HL-60 (cell line): ENCODE results near the gene DMBX1.

ENCODE experiments used
- DNase-seq, 2 experiments: peaks; one replicate each; pipeline ENCODE4 v3.0.0-alpha.2; 2010 to 2020; ENCODE audit warnings: low read depth in 1 of 2, low spot score in 1 of 2
- H3K27ac ChIP-seq: fragments of 250-450 bp; sonication (Bioruptor Pico); replicated peaks from 2 replicates; pipeline ENCODE4 v1.5.1; 2020; ENCODE audit warnings: mild to moderate bottlenecking, moderate library complexity
- H3K27me3 ChIP-seq: fragments of 250-450 bp; sonication (Bioruptor Pico); 2 replicates; pipeline ENCODE4 v1.5.1; 2021; ENCODE audit warnings: mild to moderate bottlenecking, moderate library complexity; ENCODE audit not compliant: insufficient read depth, poor library complexity, severe bottlenecking
- H3K4me3 ChIP-seq: replicated peaks from 2 replicates; pipeline ENCODE4 v1.5.1; 2011; ENCODE audit warnings: mild to moderate bottlenecking, control low read depth, low read length; ENCODE audit not compliant: insufficient read depth
- CTCF ChIP-seq: IDR thresholded peaks from one replicate; pipeline ENCODE4 v1.5.1; 2011; ENCODE audit warnings: low read length, control low read depth, inconsistent platforms; ENCODE audit not compliant: insufficient read depth
- GABPA ChIP-seq: IDR thresholded peaks from 2 replicates; pipeline ENCODE4 v1.6.1; 2012; ENCODE audit warnings: low read depth
- POLR2AphosphoS5 ChIP-seq: IDR thresholded peaks from 2 replicates; pipeline ENCODE4 v1.6.1; 2012; ENCODE audit warnings: low read depth
- REST ChIP-seq: IDR thresholded peaks from 2 replicates; pipeline ENCODE4 v1.6.1; 2012; ENCODE audit warnings: low read depth; ENCODE audit not compliant: insufficient replicate concordance
- SPI1 ChIP-seq: IDR thresholded peaks from 2 replicates; pipeline ENCODE4 v1.6.1; 2012; ENCODE audit warnings: low read depth, mild to moderate bottlenecking, borderline replicate concordance

Gene DMBX1

GRCh38 chr1:46515576-46515975 lies 25.9 kb downstream of the DMBX1 start:
- Histone ChIP-seq H3K27me3 (peaks cover 7% of the 10 kb centered on the region), H3K4me3 (no peak overlapping the region), H3K27ac (no peak overlapping the region)
- no peak for DNase-seq
- no peak for TF ChIP-seq REST
- no peak for TF ChIP-seq SPI1
- no peak for TF ChIP-seq POLR2AphosphoS5
- no peak for TF ChIP-seq GABPA

GRCh38 chr1:46516200-46516950 lies 26.7 kb downstream of the DMBX1 start:
- peaks cover 7% of the 10 kb centered on the region for H3K27me3 ChIP-seq
- no peak overlapping the region for H3K27ac ChIP-seq
- TF ChIP-seq POLR2AphosphoS5 (no peak), SPI1 (no peak), CTCF (no peak)
- H3K4me3 ChIP-seq = no peak overlapping the region
- no peak for DNase-seq

- H3K27me3 ChIP-seq = peaks cover 7% of the 10 kb centered on the region
- no peak overlapping the region for H3K27ac ChIP-seq
- no peak for DNase-seq
- H3K4me3 ChIP-seq = no peak overlapping the region
- TF ChIP-seq REST (no peak), CTCF (no peak), SPI1 (no peak), POLR2AphosphoS5 (no peak), GABPA (no peak)
These were observed 27.5 kb downstream of the DMBX1 start for GRCh38 chr1:46517010-46517600.

- Histone ChIP-seq H3K27ac (no peak overlapping the region), H3K4me3 (no peak overlapping the region), H3K27me3 (peaks cover 7% of the 10 kb centered on the region)
- TF ChIP-seq POLR2AphosphoS5 = no peak
- no peak for TF ChIP-seq CTCF
- no peak for TF ChIP-seq GABPA
- no peak for TF ChIP-seq SPI1
- TF ChIP-seq REST = no peak
- no peak for DNase-seq
These were observed 28.4 kb downstream of the DMBX1 start for GRCh38 chr1:46517932-46518498.
